ENCODE measurements around the gene DNASE1L2.
"Not testable (repeated sequence)": the region's sequence is repeated elsewhere in the genome, so short reads cannot be mapped to it uniquely, and the experiment has no call there.

DNASE1L2 gene

DNA sequence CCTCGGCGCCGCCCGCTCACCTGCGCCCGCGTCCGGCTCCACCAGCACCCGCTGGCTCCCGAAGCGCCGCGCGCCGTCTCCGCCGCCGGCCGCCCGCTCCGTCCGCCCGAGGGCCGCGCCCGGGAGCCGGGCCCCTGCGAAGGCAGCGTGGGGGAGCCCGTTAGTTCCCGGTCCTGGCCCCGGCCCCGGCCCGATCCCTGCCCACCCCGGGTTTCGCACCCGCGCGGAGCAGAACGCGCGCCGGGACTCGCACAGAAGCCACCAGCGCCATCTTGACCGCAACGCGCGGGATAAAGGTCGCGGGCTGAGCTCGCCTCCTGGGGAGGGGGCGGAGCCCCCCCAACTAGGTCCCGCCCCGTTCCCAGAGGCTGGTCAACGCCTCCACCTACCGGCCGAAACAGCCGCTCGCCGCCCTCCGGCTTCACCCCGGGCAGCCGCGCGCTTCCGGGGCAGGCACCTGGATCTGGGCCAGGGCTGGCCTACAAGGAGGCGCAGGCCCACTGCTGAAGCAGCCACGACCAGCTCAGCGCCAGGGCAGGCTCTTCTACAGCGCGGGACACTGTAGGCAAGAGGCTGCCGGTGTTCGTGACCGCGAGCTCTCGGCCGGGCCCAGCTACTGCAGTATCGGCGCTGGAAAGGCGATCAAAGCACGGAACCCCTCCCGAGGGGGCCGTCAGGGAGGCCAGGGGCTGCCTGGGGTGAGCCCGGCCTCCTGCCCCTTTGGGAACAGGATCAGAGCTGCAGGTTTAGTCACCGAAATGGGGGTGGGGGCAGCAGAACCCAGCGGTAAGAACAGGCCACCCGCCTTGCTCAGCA lies 15.3 kb downstream of the DNASE1L2 start, which contains the start of gene ECI1:
Gene ECI1, minus strand, starts transcription at position 292 of the 816 bp plus-strand sequence. Its CDS starts 21 bp downstream, at position 271.
- Histone ChIP-seq H3K27me3 (ENCODE audit: insufficient read depth, low read depth, severe bottlenecking) (no peaks in the 10 kb centered on the region), H3K36me3 (peaks cover 76% of the 10 kb centered on the region), H3K27ac (peak within 1 kb of the TSS; percentile 88), H3K9me3 (ENCODE audit: severe bottlenecking) (no peaks in the 10 kb centered on the region), H3K4me3 (ENCODE audit: low read depth, low read length) (peak within 1 kb of the TSS; percentile 63)
- DNase-seq = peak; percentile 95
- TF ChIP-seq, protein P1, sequence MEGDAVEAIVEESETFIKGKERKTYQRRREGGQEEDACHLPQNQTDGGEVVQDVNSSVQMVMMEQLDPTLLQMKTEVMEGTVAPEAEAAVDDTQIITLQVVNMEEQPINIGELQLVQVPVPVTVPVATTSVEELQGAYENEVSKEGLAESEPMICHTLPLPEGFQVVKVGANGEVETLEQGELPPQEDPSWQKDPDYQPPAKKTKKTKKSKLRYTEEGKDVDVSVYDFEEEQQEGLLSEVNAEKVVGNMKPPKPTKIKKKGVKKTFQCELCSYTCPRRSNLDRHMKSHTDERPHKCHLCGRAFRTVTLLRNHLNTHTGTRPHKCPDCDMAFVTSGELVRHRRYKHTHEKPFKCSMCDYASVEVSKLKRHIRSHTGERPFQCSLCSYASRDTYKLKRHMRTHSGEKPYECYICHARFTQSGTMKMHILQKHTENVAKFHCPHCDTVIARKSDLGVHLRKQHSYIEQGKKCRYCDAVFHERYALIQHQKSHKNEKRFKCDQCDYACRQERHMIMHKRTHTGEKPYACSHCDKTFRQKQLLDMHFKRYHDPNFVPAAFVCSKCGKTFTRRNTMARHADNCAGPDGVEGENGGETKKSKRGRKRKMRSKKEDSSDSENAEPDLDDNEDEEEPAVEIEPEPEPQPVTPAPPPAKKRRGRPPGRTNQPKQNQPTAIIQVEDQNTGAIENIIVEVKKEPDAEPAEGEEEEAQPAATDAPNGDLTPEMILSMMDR (IDR thresholded peaks at IDR 0.05; ENCODE audit: low read depth, low read length) = peak; percentile 70

DNA sequence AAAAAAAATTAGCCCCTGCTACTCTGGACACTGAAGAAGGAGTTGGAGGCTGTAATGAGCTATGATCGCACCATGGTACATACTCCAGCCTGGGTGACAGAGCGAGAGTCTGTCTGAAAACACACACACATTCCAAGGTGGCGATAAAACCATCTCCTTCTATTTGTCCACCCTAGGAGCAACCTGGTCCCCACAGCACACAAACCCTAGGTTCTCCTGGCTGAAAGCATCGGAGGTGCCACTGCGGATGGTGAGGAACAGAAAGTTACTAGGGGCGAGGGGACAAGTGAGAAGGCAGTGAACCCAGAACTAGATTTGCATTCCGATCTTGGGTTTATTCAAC lies 16.5 kb downstream of the DNASE1L2 start:
- Histone ChIP-seq H3K36me3 (peaks cover 79% of the 10 kb centered on the region), H3K27ac (no peak overlapping the region; the same call in 1 of the 2 replicates)

DNA sequence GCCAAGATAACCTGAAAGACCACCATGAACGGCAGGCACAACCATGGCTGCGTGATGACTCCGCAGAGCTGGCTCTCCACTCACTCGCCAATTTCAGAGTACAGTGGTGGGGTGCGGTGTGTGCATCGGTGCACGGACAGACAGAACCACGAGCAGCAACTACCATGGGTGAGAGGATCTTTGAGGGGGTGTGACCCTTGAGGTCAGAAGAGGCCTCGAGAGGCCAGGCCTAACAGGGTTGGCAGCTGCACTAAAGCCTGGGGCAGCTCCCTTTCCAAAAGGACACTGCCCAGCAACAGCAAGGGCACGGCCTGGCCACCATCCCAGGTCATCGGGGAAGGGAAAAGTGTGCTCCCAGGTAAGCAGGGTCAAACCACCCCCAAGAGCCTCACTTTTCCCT lies 17.0 kb downstream of the DNASE1L2 start:
- Histone ChIP-seq H3K4me3 (ENCODE audit: low read depth, low read length) (no peak overlapping the region), H3K36me3 (peaks cover 83% of the 10 kb centered on the region), H3K9me3 (ENCODE audit: severe bottlenecking) (no peaks in the 10 kb centered on the region), H3K27ac (no peak overlapping the region), H3K27me3 (ENCODE audit: insufficient read depth, low read depth, severe bottlenecking) (no peaks in the 10 kb centered on the region)
- no peak for DNase-seq
- TF ChIP-seq, protein P1 (IDR thresholded peaks at IDR 0.05; ENCODE audit: low read depth, low read length) = no peak

More for the DNA sequence above, 16.5 kb downstream of the DNASE1L2 start:
- Histone ChIP-seq H3K9me3 (ENCODE audit: severe bottlenecking) (no peaks in the 10 kb centered on the region), H3K27me3 (ENCODE audit: insufficient read depth, low read depth, severe bottlenecking) (no peaks in the 10 kb centered on the region), H3K4me3 (ENCODE audit: low read depth, low read length) (no peak overlapping the region)
- no peak for DNase-seq
- TF ChIP-seq, protein P1 (IDR thresholded peaks at IDR 0.05; ENCODE audit: low read depth, low read length) = no peak

DNA sequence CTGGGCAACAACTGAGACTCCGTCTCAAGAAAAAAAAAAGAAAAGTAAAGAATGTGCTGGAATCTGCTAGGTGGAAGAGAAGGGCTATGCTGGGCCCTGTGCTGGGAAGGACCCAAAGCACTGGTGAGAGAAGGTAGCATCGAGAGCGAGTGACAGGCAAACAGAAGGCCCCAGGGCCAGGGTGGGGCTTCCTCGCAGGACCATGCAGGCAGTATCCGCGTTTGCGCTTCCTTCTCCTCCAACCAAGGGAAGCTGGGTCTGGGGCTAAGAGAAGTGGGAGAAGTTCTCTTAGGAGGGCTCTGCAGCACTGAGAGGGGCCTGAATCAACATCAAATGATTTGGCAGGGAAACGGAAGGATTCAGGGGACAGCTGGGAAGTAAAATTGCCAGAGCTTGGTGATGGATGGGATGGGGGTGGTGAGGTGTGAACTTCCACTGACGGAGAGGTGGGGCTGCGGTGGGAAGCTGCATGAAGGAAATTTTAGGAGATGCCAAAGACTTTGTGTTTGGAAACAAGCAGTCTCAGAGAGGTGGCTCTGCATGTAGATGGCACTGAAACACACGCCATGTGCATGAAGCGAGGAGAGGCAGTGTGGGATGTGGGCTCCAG lies 20.4 kb downstream of the DNASE1L2 start:
- H3K36me3 ChIP-seq = peaks cover 96% of the 10 kb centered on the region
- DNase-seq = no peak
- no peak overlapping the region for H3K27ac ChIP-seq
- no peak overlapping the region for H3K4me3 ChIP-seq (ENCODE audit: low read depth, low read length)
- no peaks in the 10 kb centered on the region for H3K27me3 ChIP-seq (ENCODE audit: insufficient read depth, low read depth, severe bottlenecking)
- TF ChIP-seq, protein P1 (IDR thresholded peaks at IDR 0.05; ENCODE audit: low read depth, low read length) = no peak
- no peaks in the 10 kb centered on the region for H3K9me3 ChIP-seq (ENCODE audit: severe bottlenecking)

DNA sequence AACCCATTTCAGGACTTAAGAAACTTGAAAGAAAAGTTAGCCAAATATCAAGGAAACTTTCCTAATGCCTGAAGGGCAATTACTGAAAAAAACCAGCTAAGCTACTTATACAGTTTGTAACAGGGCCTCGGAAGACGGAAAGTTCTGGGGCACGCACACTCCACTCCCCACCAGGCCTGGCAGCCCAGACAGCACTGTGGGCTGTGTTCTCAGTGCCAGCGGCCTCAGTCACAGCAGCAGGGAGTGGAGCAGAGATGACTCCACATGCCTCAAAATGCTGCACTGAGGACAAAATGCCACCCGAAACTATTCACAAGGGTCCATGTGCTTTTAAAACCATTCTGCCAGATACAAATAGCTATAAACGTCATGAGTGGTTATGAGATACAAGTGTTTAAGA lies 21.5 kb downstream of the DNASE1L2 start:
- Histone ChIP-seq H3K36me3 (peaks cover 99% of the 10 kb centered on the region), H3K27me3 (ENCODE audit: insufficient read depth, low read depth, severe bottlenecking) (no peaks in the 10 kb centered on the region), H3K4me3 (ENCODE audit: low read depth, low read length) (no peak overlapping the region), H3K9me3 (ENCODE audit: severe bottlenecking) (no peaks in the 10 kb centered on the region), H3K27ac (no peak overlapping the region)
- DNase-seq = no peak
- TF ChIP-seq, protein P1 (IDR thresholded peaks at IDR 0.05; ENCODE audit: low read depth, low read length) = no peak

DNA sequence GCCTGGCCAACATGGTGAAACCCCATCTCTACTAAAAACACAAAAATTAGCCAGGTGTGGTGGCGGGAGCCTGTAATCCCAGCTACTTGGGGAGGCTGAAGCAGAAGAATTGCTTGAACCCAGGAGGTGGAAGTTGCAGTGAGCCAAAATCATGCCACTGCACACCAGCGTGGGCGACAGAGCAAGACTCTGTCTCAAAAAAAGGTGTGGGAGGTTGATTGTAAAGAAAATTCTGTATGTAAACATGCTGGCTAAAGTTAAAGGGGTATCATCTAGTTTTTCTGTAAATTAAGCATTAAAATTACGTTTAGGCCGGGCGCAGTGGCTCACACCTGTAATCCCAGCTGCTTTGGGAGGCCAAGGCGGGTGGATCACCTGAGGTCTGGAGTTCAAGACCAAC lies 22.3 kb downstream of the DNASE1L2 start:
- not testable (repeated sequence) for H3K4me3 ChIP-seq (ENCODE audit: low read depth, low read length); DNase-seq; H3K27ac ChIP-seq; H3K27me3 ChIP-seq (ENCODE audit: insufficient read depth, low read depth, severe bottlenecking); H3K9me3 ChIP-seq (ENCODE audit: severe bottlenecking)
- peaks cover 99% of the 10 kb centered on the region for H3K36me3 ChIP-seq
